PFSK-1 (cell line): ENCODE data around the gene ZNF548.
A peak's percentile ranks its signal among the peaks of the same experiment; 100 is the strongest.

Experiments
- POLR2AphosphoS5 ChIP-seq: IDR thresholded peaks from 2 replicates; pipeline ENCODE4 v1.6.1; 2012; ENCODE audit warnings: low read depth, mild to moderate bottlenecking, control low read depth, low read length, moderate library complexity
- SIN3A ChIP-seq: IDR thresholded peaks from 2 replicates; pipeline ENCODE4 v1.6.1; 2012; ENCODE audit warnings: mild to moderate bottlenecking, low read length, moderate library complexity, borderline replicate concordance; ENCODE audit not compliant: insufficient read depth
- TAF1 ChIP-seq: IDR thresholded peaks from 2 replicates; pipeline ENCODE4 v1.6.1; 2012; ENCODE audit warnings: low read length, control low read depth, borderline replicate concordance; ENCODE audit not compliant: insufficient read depth

DNA sequence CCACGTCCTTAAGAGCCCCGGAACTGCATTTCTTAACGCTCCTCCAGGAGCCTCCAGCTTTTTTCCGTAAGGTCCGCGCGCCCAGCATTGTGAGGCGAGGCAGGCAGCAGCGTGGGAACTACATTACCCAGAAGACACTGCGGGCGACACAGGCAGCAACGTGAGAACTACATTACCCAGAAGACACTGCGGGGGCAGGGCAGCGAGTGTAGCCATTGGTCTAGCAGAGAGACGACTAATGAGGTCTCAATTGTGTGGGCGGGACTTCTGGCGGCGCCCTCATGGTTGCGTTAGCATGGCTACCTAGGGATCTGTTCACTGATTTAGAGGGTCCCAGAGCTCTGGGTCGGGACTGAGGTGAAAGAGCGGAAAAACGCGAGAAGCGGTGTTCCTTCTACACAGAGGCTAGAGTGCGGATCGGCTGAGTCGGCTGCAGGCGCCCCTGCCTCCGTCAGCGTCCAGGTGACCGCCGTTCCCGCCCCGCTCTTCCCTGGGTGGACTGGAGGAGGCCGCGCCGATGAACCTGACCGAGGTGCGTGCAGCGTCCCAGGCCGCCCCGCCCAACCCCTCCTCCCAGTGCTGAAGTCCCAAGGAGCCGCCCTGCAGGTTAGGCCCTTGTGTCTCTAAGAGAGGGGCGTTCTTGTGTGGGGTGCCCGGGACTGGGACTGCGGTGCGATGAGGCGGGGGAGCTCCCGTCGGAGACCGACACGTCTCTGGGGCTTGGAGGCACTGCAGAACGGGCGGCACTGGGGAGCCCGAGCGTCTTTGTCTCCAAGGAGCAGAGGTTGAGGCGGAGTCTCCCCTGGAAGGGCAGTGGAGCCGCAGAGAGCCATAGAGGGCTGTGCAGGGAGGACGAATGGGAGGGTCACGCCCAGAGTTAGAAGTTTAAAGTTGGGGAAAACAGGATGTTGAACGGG, 45.7 kb downstream of the ZNF548 start, which contains the start of gene ZNF749:
- TF ChIP-seq SIN3A (peak; percentile 11; the same call in 1 of the 2 replicates), POLR2AphosphoS5 (peak; percentile 55; the same call in 1 of the 2 replicates), TAF1 (peak; percentile 55; the same call in 1 of the 2 replicates)
